OCI-LY1 (cell line): ENCODE data around the gene THTPA.

Experiments used
- CTCF ChIP-seq: fragments of 200-600 bp; sonication (generic), shearing (Covaris generic); IDR thresholded peaks from 2 replicates; pipeline ENCODE4 v1.5.1; 2017; ENCODE audit warnings: mild to moderate bottlenecking, antibody characterized with exemption, low read length, moderate library complexity, mixed read lengths
- EZH2 ChIP-seq: fragments of 200-600 bp; sonication (generic), shearing (Covaris generic); IDR thresholded peaks from 2 replicates; pipeline ENCODE4 v1.8.0; 2017; ENCODE audit warnings: borderline replicate concordance, mixed run types, mild to moderate bottlenecking, antibody characterized with exemption, low read length, moderate library complexity, mixed read lengths

DNA sequence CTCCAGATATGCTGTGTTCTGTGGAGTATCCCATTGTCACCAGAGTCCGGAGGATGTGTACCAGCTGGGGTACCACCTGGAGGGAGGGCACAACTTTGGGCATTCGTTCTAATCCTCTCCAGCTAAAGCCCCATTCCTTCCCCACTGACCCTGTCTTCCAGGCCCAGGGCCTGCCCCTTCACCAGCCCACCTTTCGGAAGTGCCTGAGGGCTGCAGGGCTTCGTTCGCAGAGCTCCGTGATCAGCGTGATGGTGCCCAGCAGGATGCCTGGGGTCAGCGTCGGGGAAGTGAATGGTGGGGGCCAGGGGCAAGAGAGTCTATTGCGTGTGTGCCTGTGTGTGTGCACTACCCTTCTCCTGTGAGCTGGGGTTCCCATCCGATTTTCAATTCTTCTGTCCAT, 9.6 kb downstream of the THTPA start:
- TF ChIP-seq CTCF = no peak
- TF ChIP-seq EZH2 = no peak
